GM12864 (cell line): ENCODE data around the gene CES5A.

Experiments
- DNase-seq: peaks from one replicate; pipeline ENCODE4 v3.0.0-alpha.2; 2011; ENCODE audit warnings: low read depth
- H3K4me3 ChIP-seq: 2 replicates; pipeline ENCODE4 v1.5.1; 2011; ENCODE audit warnings: mild to moderate bottlenecking, low read depth, low read length, control low read depth
- TF ChIP-seq, protein P1 (sequence below): IDR thresholded peaks from 2 replicates; pipeline ENCODE4 v1.5.1; 2011; ENCODE audit warnings: low read depth, mild to moderate bottlenecking, moderate library complexity, low read length, control low read depth, inconsistent platforms; ENCODE audit errors: missing control alignments

Gene CES5A

DNA sequence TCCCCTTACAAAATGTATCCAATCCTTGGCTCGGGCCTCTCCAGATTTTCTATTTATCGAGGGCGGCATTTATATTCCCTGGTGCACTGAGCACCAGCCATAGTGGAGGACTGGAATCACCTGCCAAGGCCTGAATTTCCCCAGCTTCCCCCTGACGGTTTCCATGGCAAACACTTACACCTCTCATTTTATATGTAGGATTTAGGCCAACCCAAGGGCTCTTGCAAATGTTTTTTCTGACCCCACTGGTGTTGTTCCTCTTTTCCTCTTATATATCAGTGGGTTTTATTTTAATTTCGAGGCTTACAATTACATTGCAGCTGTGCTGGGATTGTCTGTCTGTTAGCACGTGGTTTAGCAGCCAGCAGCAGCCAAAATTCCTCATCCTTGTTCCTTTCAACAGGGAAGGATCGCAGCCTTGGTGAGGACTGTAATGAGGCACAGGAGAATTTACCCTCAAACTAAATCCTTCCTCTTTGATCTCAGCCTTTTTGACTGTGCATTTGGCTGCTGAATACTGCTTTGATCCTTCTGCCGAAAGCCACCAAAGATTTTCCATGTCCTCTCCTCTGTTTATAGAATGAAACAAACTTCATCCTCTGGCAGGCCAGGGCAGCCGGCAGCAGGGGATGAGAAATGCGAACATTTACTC lies 26.5 kb upstream of the CES5A start:
- no peak for DNase-seq
- TF ChIP-seq, protein P1, sequence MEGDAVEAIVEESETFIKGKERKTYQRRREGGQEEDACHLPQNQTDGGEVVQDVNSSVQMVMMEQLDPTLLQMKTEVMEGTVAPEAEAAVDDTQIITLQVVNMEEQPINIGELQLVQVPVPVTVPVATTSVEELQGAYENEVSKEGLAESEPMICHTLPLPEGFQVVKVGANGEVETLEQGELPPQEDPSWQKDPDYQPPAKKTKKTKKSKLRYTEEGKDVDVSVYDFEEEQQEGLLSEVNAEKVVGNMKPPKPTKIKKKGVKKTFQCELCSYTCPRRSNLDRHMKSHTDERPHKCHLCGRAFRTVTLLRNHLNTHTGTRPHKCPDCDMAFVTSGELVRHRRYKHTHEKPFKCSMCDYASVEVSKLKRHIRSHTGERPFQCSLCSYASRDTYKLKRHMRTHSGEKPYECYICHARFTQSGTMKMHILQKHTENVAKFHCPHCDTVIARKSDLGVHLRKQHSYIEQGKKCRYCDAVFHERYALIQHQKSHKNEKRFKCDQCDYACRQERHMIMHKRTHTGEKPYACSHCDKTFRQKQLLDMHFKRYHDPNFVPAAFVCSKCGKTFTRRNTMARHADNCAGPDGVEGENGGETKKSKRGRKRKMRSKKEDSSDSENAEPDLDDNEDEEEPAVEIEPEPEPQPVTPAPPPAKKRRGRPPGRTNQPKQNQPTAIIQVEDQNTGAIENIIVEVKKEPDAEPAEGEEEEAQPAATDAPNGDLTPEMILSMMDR = no peak
- no peak overlapping the region for H3K4me3 ChIP-seq

GRCh38 chr16:55900616-55901393 lies 25.6 kb upstream of the CES5A start:
- no peak for DNase-seq
- no peak overlapping the region for H3K4me3 ChIP-seq

DNA sequence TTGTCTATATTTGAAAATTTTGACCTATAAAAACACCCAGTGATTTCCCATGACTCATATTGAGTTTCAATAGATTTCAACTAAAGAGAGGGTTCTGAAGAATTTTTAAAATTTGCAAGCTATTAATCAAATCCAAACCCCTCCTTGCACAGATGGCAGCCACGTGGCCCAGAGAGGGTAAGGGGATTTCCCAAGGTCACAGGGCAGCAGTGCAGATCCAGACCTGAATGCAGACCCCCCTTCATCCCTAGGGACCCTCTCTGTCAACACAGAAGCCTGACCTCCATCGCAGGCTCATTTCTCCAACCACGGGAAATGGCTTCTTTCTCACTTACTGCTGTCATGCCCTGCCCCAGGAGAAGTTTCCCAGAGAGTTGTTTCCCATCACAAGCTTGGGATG lies 24.7 kb upstream of the CES5A start:
- no peak for DNase-seq
- TF ChIP-seq, protein P1 = no peak
- no peak overlapping the region for H3K4me3 ChIP-seq

More at GRCh38 chr16:55900616-55901393, 25.6 kb upstream of the CES5A start:
- TF ChIP-seq, protein P1 = no peak

- H3K4me3 ChIP-seq = no peak overlapping the region
These were observed 23.4 kb upstream of the CES5A start for GRCh38 chr16:55898592-55898991.

DNA sequence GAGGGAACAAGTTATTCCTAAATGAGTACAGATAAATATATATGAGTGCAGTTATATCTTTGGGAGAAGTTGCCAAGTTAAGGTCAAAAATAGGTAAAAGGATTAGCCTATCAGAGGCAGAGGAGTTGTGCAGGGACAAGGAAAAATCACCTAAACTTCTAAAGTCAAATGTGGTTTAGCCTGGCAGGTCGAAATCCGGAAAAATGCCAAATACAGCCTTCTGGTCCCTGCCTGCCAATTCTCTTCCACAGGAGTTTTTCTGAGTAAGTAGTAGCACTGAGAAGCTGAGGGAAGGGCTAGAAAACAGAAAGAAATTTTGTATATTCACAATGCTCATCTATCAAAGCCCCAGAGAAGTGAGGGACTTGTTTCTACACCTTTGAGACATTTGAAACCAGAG lies 17.6 kb upstream of the CES5A start:
- H3K4me3 ChIP-seq = no peak overlapping the region
- DNase-seq = no peak
- TF ChIP-seq, protein P1 = no peak

More at GRCh38 chr16:55898592-55898991, 23.4 kb upstream of the CES5A start:
- TF ChIP-seq, protein P1 = no peak
- DNase-seq = no peak

DNA sequence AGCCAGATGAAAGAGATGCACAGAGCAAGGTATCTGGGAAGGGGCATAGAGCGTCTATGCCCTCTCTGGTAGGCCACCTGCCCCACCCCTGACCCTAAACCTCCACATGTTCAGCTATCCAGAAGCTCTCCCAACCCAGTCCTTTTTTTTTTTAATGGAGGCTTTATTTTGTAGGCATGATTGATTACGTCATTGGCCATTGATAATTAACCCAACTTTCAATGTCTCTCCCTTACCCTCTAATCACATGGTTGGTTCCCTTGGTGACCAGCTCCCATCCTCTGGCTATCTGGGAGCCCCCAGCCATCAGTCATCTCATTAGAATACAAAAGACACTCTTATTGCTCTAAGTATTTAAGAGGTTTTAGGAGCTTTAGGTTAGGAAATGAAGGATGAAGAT lies 14.3 kb upstream of the CES5A start:
- DNase-seq = no peak
- TF ChIP-seq, protein P1 = no peak
- H3K4me3 ChIP-seq = no peak overlapping the region

GRCh38 chr16:55888546-55888945 lies 13.4 kb upstream of the CES5A start:
- TF ChIP-seq, protein P1 = no peak
- no peak for DNase-seq
- H3K4me3 ChIP-seq = no peak overlapping the region
